ACHN (cell line): ENCODE results near the gene CGNL1.

Experiments
- DNase-seq: peaks from one replicate; pipeline ENCODE4 v3.0.0-alpha.2; 2015
- in situ Hi-C: cut with HindIII; loops from 2 replicates; pipeline ENCODE4 v1.10.0; 2017; ENCODE audit warnings: low sequenced_read_pairs, low pct_ligation_motif_present, low pct_unique_long_range_greater_than_20kb

The CGNL1 gene

DNA sequence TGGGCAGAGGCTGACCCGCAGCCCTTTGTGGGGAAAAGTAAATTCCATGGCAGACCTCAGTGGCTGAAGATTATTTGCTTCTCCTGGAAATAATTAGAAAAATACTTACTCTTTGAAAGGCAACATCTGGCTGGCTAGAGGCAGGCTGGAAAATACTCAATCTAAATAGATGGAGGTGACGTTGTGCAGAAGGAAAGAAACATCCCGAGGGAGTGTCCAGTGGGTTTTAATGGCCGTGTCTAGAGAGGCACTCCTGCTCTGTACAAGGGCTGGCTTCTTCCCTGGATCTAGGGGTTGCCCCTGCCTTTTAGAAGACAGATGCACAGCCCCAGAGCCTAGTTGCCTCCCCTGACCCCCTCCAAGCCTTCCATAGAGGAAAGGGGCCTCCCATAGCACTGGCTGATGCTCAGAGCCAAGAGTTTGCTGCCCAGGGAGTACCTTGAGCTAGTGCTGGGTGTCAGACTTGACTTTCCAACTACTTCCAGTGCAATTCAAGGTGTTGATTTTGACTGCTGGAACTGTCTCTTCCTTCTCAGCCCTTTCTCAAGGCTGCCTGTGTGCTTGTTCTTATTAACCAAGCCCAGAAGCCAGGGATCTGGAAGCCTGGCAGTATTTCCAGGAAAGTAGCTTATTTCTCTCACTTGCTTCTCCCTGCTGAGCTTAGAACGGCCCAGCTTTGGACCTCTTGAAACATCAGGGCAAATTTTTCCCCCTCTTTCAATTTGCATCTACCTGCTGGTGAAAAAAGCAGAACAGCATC is 27.4 kb downstream of the CGNL1 start:
- no peak for DNase-seq
- in situ Hi-C loops, result no loop called here

DNA sequence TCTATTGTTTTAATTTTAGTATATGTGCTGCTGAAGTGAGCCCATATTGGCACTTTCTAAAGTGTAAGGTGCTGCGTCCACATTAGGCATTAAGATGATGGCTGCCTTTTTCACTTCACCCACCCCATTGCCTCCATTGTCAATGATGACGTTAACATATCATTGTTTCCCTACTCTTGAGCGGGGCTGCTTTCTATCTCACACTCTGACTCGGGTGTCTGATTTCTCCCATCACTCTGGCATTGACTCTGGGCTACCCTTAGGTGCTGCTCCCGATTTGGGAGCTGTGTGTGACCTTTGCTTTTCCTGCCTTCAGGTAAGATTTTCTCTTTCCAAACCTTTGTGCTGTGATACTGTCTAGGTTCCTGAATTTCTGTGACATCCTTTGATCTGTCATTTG is 28.8 kb downstream of the CGNL1 start:
- DNase-seq, result no peak
- in situ Hi-C loops, result no loop called here

DNA sequence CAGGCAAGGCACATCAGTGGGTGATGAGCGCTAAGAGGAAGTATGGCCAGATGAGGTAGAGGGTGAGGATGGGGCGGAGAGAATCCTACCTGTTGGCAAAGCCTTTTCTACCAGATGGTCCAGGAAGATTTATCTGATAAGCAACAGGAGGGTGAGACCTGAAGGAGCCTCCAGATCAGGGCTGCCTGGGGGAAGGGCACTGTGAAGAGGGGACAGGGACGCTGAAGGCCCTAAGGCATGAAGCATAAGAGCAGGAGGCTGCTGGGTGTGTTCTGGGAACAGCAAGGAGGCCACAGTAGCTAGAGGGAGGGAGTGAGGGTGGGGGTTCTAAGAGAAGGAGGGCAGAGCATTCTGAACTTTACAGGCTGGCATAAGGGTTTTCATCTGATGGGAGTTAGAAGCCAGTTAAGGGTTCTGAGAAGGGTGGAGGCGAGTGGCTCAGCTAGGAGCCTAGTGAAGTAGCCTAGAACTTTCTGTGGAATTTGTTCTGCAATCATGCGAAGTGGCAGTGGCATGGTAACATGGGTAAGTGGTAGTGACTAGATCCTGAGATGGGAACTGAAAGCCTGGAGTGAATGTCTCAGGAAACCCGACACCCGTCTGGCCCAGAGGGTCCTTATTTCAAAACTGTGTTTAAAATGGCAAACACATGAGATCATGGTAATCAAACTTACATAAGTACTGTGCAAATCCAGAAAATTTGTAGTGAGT is 29.9 kb downstream of the CGNL1 start:
- in situ Hi-C loops, result no loop called here
- no peak for DNase-seq

DNA sequence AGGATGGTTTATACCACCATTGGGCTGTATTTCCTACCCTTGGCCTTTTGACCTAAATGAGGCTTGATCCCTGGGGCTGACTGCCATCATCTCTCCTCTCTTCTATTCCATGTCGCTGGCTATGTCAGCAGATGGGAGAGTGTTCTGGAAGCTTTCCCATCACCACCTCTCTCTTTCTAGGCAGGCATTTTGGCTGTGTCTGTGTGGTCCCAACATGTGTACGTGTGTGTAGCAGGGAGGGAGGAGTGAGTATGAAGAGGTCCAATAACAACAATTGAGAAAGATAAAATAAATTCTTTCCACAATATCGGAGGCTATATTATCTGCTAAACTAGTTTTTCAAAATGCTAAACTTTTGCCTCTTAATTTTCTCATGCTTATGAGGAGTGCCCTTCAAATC is 34.1 kb downstream of the CGNL1 start:
- DNase-seq, result no peak
- in situ Hi-C loops, result no loop called here

DNA sequence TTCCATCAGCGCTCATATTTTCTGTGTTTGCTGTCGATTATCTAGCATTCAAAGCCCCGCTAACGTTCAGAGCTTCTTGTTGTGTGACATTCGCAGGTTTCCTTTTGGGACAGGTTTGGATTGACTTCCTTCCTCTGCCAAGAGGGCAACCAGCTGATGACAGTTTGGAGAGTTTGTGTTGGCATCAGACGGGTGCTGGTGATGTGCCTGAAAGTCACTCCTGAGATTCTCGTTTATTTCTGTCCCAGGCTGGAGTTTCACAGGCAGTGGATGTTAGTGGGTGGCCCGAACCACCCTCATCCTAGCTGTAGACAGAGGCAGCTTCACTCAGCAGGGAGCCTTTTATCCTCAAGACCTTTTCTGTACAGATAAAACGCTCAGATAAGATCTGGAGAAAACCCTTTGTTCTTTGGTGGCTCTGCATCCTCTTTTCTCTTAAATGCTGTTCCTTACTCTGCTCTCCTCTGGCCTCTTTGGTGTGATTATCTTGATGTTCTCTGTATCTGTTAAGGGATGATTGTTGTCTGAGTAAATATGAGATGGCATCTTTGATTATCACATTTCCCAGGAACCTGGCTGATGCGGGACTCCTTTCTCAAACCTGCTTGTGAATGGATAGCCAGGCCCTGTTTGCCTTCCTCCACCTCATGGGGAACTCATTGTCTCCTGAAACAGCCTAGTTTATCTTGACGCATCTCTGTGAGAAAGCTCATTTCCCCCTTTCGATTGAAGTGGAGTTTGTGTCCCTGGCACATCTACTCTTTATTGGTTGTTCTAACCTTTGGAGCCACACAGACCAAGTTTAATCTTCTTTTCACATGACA is 35.9 kb downstream of the CGNL1 start:
- in situ Hi-C loops, result no loop called here
- DNase-seq, result no peak

DNA sequence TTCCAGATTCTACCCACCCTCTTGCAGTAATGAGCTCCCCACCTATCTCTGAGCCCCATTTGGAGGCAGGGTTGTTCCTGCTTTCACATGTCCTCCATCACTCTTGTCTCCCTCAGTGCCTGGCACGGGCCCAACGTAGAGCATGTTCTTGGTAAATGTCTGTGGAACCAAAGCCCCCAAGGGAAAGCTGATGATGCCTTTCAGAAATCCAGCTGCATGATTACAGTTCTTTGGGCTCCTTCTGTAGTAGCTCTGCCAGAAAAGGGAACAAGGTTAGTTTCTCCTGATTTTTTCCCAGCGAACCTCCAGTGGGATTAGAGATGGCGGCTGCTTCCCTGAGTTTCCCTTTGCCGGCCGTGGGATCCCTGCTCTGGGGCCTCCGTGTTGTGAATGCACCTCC is 39.3 kb downstream of the CGNL1 start:
- DNase-seq, result no peak

DNA sequence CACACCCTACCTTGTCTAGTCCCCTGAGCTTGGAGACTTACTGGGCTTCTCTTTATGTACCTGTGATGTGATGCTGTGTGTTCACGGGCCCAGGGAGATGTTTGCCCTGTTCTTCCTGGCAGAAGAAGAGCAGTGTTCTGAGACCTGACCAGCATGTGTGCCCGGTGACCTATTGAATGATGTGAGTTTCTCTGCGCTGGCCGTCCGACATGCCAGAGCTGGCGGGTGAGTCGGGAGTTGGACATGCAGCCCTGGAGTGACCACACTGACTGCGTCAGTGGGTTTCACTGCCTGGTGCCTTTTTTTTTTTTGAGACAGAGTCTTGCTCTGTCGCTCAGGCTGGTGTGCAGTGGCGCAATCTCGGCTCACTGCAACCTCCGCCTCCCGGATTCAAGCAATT is 42.3 kb downstream of the CGNL1 start:
- DNase-seq, result peak; percentile 51

More for the DNA sequence above, 39.3 kb downstream of the CGNL1 start:
- in situ Hi-C loops, result no loop called here

DNA sequence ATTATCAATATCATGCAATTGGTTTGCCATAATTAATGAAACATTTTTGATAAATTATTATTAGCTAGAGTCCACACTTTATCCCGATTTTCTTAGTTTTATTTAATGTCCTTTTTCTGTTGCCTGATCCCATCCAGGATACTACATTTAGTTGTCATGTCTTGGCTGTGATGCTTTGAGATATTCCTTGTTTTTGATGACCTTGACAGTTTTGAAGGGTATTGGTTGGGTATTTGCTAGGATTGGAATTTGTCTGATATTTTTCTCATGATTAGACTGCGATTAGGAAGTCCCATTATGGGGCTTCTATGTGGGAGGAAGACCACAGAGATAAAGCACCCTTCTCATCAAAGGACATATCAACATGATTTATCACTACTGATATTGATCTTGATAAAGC is 43.0 kb downstream of the CGNL1 start:
- in situ Hi-C loops, result no loop called here
- DNase-seq, result no peak

More for the DNA sequence above, 42.3 kb downstream of the CGNL1 start:
- in situ Hi-C loops, result no loop called here

DNA sequence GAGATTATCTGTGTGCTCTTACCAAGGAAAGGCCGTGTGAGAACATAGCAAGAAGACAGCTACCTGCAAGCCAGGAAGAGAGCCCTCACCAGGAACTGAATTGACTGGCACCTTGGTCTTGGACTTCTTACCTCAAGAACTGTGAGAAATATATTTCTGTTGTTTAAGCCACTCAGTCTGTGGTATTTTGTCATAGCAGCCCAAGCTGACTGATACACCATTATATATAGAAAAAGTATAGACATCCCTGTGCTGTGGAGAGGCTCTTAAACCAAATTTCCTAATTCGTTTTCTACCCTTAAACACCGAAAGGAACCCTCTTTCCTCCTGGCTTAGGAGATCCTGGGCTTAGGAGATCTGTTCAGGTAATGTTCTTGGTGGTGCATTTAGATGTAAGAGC is 44.8 kb downstream of the CGNL1 start:
- DNase-seq, result no peak
- in situ Hi-C loops, result no loop called here

DNA sequence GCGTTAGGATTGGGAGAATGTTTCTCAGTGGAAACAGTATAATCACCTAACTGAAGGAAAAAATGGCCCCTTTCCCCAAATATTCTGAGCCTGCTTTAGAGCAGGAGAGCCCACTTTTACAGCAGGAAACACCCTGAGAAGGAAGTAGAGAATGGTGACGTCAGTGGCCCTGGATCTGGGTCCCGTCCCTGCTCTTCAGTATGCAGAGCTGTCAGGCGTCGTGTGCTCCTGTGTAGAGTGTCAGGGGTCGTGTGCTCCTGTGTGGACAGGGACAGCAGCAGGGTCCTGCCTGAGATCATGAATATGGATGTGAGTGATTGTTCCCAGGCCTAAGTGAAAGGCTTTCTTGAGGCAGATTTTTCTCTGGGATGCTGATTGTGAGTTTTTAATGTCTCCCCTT is 45.2 kb downstream of the CGNL1 start:
- in situ Hi-C loops, result no loop called here
- no peak for DNase-seq

DNA sequence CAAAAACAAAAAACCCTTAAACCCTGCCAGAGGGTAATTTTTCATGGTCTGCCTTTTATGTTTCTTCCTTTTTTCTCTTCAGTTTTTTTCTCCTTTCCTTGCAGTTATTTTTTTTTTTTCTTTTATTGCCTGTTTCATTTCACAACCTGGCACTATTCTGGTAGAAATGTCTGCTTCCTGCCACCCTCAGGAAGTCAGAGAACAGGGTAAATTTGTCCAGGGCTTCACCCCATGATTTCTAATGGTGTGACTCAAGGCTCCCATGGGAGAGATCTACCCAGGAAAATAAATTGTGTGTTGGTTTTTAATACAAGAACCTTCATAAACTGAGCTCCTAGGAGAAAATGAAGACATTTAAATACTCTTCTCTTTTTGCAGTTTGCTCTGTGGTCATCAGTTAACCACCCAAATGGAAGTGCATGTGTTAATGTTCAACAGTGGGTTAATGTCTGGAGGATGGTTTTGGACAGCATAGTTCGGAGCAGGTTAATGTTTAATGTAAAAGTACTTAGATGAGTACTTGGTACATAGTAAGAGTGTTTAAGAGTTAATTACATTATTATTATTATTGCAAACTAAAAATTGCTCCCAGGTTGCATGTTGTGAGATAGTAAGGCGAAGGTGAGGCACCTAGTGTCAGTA is 45.9 kb downstream of the CGNL1 start:
- in situ Hi-C loops, result no loop called here
- DNase-seq, result peak; percentile 81

DNA sequence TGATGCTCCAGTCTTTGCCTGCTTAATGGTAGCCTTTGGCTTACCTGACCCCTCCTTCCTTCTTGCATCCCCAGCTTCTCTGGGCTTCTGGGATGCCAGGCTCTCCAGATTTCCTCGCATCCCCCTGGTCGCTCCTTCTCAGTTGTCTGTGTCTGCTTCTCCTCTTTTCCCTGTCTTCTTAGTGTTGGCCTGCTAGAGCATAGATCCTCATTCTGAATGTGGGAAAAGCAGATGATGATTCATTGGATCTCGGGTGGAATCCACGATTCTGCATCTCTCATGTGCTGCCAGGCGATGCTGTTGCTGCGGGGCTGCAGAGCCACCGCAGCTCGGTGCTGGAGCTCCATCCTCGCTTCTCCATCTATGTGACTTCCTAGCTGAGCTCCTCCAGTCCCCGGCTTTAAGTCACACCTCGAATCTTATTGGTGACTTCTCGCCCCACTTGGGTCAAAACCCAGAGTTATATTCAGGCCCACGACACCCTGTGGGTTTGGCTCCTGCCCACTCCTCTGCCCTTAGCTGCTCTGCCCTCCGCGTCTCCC is 47.4 kb downstream of the CGNL1 start:
- DNase-seq, result no peak
- in situ Hi-C loops, result no loop called here

DNA sequence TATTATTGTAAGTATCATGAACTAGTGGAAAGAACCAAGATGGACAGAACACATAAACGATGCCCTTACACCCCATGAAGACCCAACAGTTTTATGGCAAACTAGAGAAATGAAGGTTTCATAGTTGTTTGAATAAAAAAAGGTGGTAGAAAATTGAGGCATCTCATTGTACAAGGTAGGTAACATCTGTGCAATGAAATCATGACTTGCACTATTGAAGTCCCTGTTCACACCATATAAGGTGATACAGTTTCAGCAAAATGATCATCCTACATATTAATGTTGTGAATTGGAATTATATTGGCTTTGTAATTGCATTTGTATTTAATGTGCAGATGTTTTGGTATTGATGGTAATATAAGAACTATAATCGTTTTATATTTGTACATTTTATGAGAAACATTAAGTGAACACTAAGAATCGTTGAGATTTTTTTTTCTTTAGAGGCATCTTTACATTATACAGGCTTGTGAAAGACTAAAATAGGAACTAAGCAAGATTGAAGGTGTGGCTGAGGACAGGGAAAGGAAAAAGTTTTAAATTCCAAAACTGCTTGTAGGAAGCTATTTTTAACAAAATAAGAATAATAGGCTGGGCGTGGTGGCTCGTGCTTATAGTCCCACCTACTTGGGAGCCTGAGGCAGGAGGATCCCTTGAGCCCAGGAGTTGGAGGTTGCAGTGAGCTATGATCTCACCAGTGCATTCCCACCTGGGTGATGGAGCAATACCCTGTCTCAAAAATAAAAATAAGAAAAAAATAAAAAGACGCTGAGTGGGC is 48.5 kb downstream of the CGNL1 start:
- in situ Hi-C loops, result no loop called here
- no peak for DNase-seq

DNA sequence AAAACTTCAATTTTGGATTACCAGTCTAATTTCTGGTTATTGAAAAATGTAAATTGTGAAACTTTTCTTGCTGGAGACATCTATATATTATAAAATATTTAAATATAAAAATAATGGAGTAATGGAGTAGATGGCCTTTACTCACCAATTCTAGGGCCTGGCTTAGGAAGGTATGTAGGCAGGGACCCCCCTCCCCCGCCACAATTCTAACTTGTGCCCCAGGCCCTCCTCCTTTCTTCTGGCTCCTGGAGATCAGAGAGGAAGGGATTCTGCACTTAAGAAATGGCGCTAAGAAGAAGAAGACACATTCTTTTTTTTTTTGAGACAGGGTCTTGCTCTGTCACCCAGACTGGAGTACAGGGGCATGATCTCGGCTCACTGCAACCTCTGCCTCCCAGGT is 49.5 kb downstream of the CGNL1 start:
- DNase-seq, result no peak
- in situ Hi-C loops, result no loop called here

DNA sequence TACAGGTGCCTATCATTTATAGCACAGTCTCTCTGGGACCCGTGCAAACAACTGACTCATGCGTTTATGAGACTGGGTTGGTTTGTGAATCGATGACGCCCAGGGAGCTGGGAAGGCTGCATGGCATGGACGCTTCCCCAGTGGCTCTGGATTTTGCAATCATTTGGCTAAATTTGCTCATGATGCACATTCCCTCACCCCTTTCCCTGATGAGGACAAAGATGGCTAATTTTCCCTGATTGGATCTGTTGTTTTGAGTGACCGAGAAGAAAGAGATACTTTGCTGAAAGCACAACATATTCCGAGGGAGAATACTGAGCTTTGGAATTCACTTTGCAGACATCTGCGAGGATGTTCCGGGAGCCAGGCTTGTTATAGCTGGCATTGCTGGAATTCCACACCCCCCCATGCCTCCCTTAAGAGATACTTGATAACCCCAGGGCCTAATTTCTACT is 51.1 kb downstream of the CGNL1 start:
- in situ Hi-C loops, result no loop called here
- peak; percentile 68 for DNase-seq

DNA sequence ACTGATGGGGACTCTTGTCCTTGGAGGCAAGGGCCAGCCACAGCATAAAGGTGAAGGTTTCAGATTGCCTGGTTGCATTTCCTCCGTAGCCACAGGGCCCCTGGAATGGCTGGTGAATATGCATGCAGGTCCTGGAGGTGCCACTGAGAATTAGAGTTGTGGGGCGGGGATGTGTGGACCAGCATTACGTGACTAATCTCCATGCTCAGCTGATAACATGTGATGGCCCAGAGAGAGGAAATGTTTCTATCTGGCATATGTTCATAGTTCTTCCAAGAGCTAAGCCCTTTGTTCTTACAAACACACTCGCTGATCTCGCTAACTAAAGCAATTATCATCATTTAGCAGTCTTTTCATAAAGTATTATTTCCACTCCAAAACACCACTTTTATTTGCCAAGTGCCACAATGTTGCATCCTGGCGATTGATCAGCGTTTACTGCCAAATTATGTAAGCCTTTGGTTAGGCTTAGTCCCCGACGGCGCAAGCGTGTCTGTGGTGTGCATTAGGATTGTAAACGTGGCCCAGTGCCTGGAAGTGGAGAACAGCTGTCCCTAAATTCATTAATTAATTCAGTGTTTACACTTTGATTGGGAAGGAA is 55.9 kb downstream of the CGNL1 start:
- DNase-seq, result no peak
- in situ Hi-C loops, result no loop called here

DNA sequence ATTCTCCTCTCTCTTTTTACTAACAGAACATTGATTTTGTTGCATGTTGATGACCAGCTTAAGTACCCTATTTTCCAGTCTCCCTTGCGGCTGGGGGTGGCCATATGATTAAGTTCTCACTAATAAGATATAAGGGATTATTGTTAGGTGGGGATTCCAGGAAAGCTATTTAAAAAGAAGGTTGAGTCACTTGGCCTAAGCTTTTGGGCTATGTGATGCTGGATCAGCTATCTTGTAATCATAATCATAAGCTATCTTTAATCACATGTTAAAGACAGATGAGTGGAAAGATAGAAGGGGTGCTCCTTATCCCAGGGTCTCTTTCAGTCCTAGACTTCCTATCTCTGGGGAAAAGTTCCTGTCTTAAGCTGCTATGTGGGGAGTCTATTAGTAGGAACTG is 59.9 kb downstream of the CGNL1 start:
- no peak for DNase-seq
- in situ Hi-C loops, result no loop called here

DNA sequence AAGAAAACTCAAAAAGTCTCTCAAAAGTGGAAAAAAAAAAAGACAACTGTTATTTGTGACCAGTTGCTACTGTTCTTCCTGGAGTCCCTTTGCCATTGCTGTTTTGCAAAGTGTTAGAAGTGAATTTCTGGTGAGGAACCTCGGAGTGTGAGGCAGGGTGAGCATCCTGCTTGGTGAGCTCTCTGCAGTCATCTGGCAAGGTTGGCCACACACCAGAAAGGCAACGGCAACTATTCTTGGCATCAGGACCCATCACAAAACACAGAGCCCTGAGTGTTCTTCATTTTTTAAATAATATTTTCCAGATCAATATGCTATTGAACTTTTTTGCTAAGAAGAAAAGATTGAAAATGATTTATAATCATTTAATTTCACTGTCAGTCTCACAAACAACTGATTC is 60.7 kb downstream of the CGNL1 start:
- DNase-seq, result no peak
- in situ Hi-C loops, result no loop called here
